WTC11 (cell line): ENCODE results near the gene TNK2. TPM values are rescaled to one million over a fixed set of nuclear protein-coding genes. Genes with fewer than 3 reads are reported as not detected.

ENCODE experiments used
- ATAC-seq: fragments of 200-7000 bp; cut with Tn5 transposase; 2 replicates; pipeline ENCODE4 v1.10.0; 2021; ENCODE audit warnings: mild to moderate bottlenecking, moderate library complexity
- CTCF ChIA-PET: fragments of 300-600 bp; sonication (Branson Sonifier 250); formaldehyde crosslinking; loops from one replicate; lab custom pipeline; 2021; ENCODE audit warnings: antibody characterized with exemption; lab: Charles Lee
- POLR2A ChIA-PET: fragments of 350-600 bp; sonication (Branson Sonifier 250); formaldehyde crosslinking; loops from one replicate; lab custom pipeline; 2021; ENCODE audit warnings: antibody characterized with exemption; lab: Charles Lee
- DNase-seq: peaks from one replicate; pipeline ENCODE4 v3.0.0; 2021; ENCODE audit warnings: low spot score
- H3K27ac Mint-ChIP-seq: 2 replicates; pipeline ENCODE4 v1.8.0; 2021; ENCODE audit warnings: mixed read lengths
- H3K27me3 Mint-ChIP-seq: 2 replicates; pipeline ENCODE4 v1.8.0; 2021; ENCODE audit warnings: low read depth, mild to moderate bottlenecking, moderate library complexity, mixed read lengths
- H3K36me3 Mint-ChIP-seq: 2 replicates; pipeline ENCODE4 v1.8.0; 2021; ENCODE audit warnings: mixed read lengths
- H3K4me1 Mint-ChIP-seq: 2 replicates; pipeline ENCODE4 v1.8.0; 2022; ENCODE audit warnings: mixed read lengths
- H3K4me3 Mint-ChIP-seq: 2 replicates; pipeline ENCODE4 v1.8.0; 2021; ENCODE audit warnings: mild to moderate bottlenecking, moderate library complexity, mixed read lengths
- H3K9me3 Mint-ChIP-seq: 2 replicates; pipeline ENCODE4 v1.8.0; 2021; ENCODE audit warnings: mixed read lengths
- AFF4 ChIP-seq: sonication (generic); formaldehyde crosslinking; IDR thresholded peaks from 2 replicates; pipeline ENCODE4 v1.8.1; 2023; ENCODE audit warnings: mild to moderate bottlenecking, missing genetic modification reagents, borderline replicate concordance
- AR ChIP-seq: fragments of 250-450 bp; sonication (Bioruptor Pico); IDR thresholded peaks from 2 replicates; pipeline ENCODE4 v1.9.0; 2021; ENCODE audit warnings: mild to moderate bottlenecking
- ARID4B ChIP-seq: sonication (generic); formaldehyde crosslinking; IDR thresholded peaks from 2 replicates; pipeline ENCODE4 v1.8.0; 2023; ENCODE audit warnings: missing genetic modification reagents, mild to moderate bottlenecking, borderline replicate concordance
- CREM ChIP-seq: sonication (generic); formaldehyde crosslinking; IDR thresholded peaks from 2 replicates; pipeline ENCODE4 v1.8.1; 2022; ENCODE audit warnings: mild to moderate bottlenecking, missing genetic modification reagents, moderate library complexity
- E2F5 ChIP-seq: sonication (generic); formaldehyde crosslinking; IDR thresholded peaks from 2 replicates; pipeline ENCODE4 v1.8.1; 2022; ENCODE audit warnings: mild to moderate bottlenecking, moderate library complexity, missing genetic modification reagents
- FOXJ3 ChIP-seq: sonication (generic); formaldehyde crosslinking; IDR thresholded peaks from 2 replicates; pipeline ENCODE4 v1.9.0; 2021; ENCODE audit warnings: missing genetic modification reagents, mild to moderate bottlenecking, borderline replicate concordance
- IRF2 ChIP-seq: sonication (generic); formaldehyde crosslinking; IDR thresholded peaks from 2 replicates; pipeline ENCODE4 v1.8.0; 2022; ENCODE audit warnings: low read depth, missing genetic modification reagents, borderline replicate concordance
- KAT7 ChIP-seq: sonication (generic); formaldehyde crosslinking; IDR thresholded peaks from 2 replicates; pipeline ENCODE4 v1.8.1; 2023; ENCODE audit warnings: missing genetic modification reagents, mild to moderate bottlenecking, borderline replicate concordance
- MLX ChIP-seq: sonication (generic); formaldehyde crosslinking; IDR thresholded peaks from 2 replicates; pipeline ENCODE4 v1.8.1; 2023; ENCODE audit warnings: mild to moderate bottlenecking, missing genetic modification reagents, moderate library complexity
- NFYB ChIP-seq: sonication (generic); formaldehyde crosslinking; conservative IDR thresholded peaks from 2 replicates; pipeline ENCODE4 v1.8.0; 2022; ENCODE audit warnings: low read depth, missing genetic modification reagents
- OVOL2 ChIP-seq: fragments of 250-450 bp; sonication (Bioruptor Pico); IDR thresholded peaks from 2 replicates; pipeline ENCODE4 v1.9.0; 2021; ENCODE audit warnings: mild to moderate bottlenecking, borderline replicate concordance
- PRDM15 ChIP-seq: sonication (generic); formaldehyde crosslinking; IDR thresholded peaks from 2 replicates; pipeline ENCODE4 v1.8.0; 2022; ENCODE audit warnings: missing genetic modification reagents
- PRRX2 ChIP-seq: fragments of 250-450 bp; sonication (Bioruptor Pico); IDR thresholded peaks from 2 replicates; pipeline ENCODE4 v1.8.0; 2021; ENCODE audit warnings: mild to moderate bottlenecking
- RORB ChIP-seq: fragments of 250-450 bp; sonication (Bioruptor Pico); IDR thresholded peaks from 2 replicates; pipeline ENCODE4 v1.9.0; 2021; ENCODE audit warnings: mild to moderate bottlenecking
- ZNF396 ChIP-seq: fragments of 250-450 bp; sonication (Bioruptor Pico); IDR thresholded peaks from 2 replicates; pipeline ENCODE4 v1.8.0; 2021; ENCODE audit warnings: mild to moderate bottlenecking, moderate library complexity, borderline replicate concordance
- ZNF423 ChIP-seq: fragments of 250-450 bp; sonication (Bioruptor Pico); IDR thresholded peaks from 2 replicates; pipeline ENCODE4 v2.1.2; 2022; ENCODE audit warnings: mild to moderate bottlenecking, moderate library complexity
- total RNA-seq: library from RNA; stranded (reverse); gene quantifications from 3 replicates; pipeline ENCODE4 v1.2.3, GENCODE V29; 2021

TNK2 gene
- total RNA-seq, 1 experiment from 2014 or later, result 58.4 TPM

GRCh38 chr3:195873281-195873887, 35.0 kb downstream of the TNK2 start:
- POLR2A ChIA-PET, result no interaction called here
- ATAC-seq (no peak), DNase-seq (no peak)
- Mint-ChIP-seq H3K27ac (no peak overlapping the region), H3K9me3 (no peaks in the 10 kb centered on the region), H3K27me3 (no peaks in the 10 kb centered on the region), H3K36me3 (no peaks in the 10 kb centered on the region; the same call in 1 of the 2 replicates), H3K4me1 (no peaks in the 10 kb centered on the region), H3K4me3 (no peak overlapping the region)
- TF ChIP-seq ZNF396 (no peak), E2F5 (CRISPR knock-in tag) (no peak), AR (CRISPR knock-in tag) (no peak), AFF4 (CRISPR knock-in tag) (no peak)
- CTCF ChIA-PET, result interaction anchor here (1.3 to 1.4 kb wide), 3 partner anchors 17 to 41 kb away, joined by 3 to 6 read pairs (median 4); no protein-coding TSS in a partner anchor

GRCh38 chr3:195872800-195873199, 35.6 kb downstream of the TNK2 start:
- Mint-ChIP-seq H3K4me3 (no peak overlapping the region), H3K9me3 (no peaks in the 10 kb centered on the region), H3K36me3 (no peaks in the 10 kb centered on the region; the same call in 1 of the 2 replicates), H3K4me1 (no peaks in the 10 kb centered on the region), H3K27me3 (no peaks in the 10 kb centered on the region), H3K27ac (no peak overlapping the region)
- POLR2A ChIA-PET, result no interaction called here
- ATAC-seq (no peak), DNase-seq (no peak)
- CTCF ChIA-PET, result interaction anchor here (1.3 to 1.4 kb wide), 3 partner anchors 17 to 42 kb away, joined by 3 to 6 read pairs (median 4); no protein-coding TSS in a partner anchor
- TF ChIP-seq OVOL2 (CRISPR knock-in tag), result no peak
- no peak for TF ChIP-seq RORB (CRISPR knock-in tag)
- TF ChIP-seq NFYB (CRISPR knock-in tag), result no peak
- TF ChIP-seq PRRX2 (CRISPR knock-in tag), result no peak
- no peak for TF ChIP-seq IRF2 (CRISPR knock-in tag)
- TF ChIP-seq MLX (CRISPR knock-in tag), result no peak
- TF ChIP-seq KAT7 (CRISPR knock-in tag), result no peak
- no peak for TF ChIP-seq ZNF423
- TF ChIP-seq ARID4B (CRISPR knock-in tag), result no peak
- TF ChIP-seq FOXJ3, result no peak
- no peak for TF ChIP-seq CREM (CRISPR knock-in tag)
- TF ChIP-seq PRDM15 (CRISPR knock-in tag), result no peak
